Measurements from ENCODE around the gene KRT10.

The KRT10 gene

GRCh38 chr17:40822132-40822812, at the start of gene KRT10:
TSS of gene KRT10 (minus strand) at chr17:40822614. CDS start at chr17:40822585, 29 bp downstream.
- no peak within 1 kb of the TSS for H3K4me3 ChIP-seq (ENCODE audit: low read length)
- DNase-seq (ENCODE audit: low read depth): no peak

GRCh38 chr17:40871316-40871715, 48.9 kb upstream of the KRT10 start:
- no peak overlapping the region for H3K4me3 ChIP-seq (ENCODE audit: low read length)
- TF ChIP-seq, protein P1, sequence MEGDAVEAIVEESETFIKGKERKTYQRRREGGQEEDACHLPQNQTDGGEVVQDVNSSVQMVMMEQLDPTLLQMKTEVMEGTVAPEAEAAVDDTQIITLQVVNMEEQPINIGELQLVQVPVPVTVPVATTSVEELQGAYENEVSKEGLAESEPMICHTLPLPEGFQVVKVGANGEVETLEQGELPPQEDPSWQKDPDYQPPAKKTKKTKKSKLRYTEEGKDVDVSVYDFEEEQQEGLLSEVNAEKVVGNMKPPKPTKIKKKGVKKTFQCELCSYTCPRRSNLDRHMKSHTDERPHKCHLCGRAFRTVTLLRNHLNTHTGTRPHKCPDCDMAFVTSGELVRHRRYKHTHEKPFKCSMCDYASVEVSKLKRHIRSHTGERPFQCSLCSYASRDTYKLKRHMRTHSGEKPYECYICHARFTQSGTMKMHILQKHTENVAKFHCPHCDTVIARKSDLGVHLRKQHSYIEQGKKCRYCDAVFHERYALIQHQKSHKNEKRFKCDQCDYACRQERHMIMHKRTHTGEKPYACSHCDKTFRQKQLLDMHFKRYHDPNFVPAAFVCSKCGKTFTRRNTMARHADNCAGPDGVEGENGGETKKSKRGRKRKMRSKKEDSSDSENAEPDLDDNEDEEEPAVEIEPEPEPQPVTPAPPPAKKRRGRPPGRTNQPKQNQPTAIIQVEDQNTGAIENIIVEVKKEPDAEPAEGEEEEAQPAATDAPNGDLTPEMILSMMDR (conservative IDR thresholded peaks at IDR 0.05; ENCODE audit: low read length): no peak
- DNase-seq (ENCODE audit: low read depth): no peak

More at GRCh38 chr17:40822132-40822812, at the start of gene KRT10:
- TF ChIP-seq, protein P1 (conservative IDR thresholded peaks at IDR 0.05; ENCODE audit: low read length): no peak

DNA sequence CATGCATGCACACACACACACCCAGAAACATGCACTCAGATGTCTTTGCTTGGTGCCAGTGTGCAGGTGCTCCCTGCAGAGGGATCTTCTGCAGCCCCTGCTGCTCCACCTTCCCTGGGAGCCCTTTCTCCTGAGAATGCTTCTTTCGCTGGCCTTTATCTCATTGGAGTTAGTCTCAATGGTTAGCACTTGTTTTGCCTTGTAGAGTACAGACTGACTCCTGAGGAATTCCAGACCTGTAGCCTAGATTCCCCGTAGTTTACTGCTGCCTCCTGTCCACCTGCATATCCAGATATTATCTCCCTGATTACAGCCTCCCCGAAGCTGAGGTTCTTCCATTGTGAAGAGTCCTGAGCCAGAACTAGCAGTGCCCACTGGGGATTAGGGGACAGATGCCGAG, 47.7 kb upstream of the KRT10 start:
- TF ChIP-seq, protein P1 (conservative IDR thresholded peaks at IDR 0.05; ENCODE audit: low read length): no peak
- no peak overlapping the region for H3K4me3 ChIP-seq (ENCODE audit: low read length)
- no peak for DNase-seq (ENCODE audit: low read depth)

GRCh38 chr17:40866838-40867237, 44.4 kb upstream of the KRT10 start, which contains the start of gene KRT12:
TSS of gene KRT12 (minus strand) at chr17:40867223. CDS start at chr17:40867186, 37 bp downstream.
- H3K4me3 ChIP-seq (ENCODE audit: low read length): no peak within 1 kb of the TSS
- TF ChIP-seq, protein P1 (conservative IDR thresholded peaks at IDR 0.05; ENCODE audit: low read length): no peak
- DNase-seq (ENCODE audit: low read depth): no peak

DNA sequence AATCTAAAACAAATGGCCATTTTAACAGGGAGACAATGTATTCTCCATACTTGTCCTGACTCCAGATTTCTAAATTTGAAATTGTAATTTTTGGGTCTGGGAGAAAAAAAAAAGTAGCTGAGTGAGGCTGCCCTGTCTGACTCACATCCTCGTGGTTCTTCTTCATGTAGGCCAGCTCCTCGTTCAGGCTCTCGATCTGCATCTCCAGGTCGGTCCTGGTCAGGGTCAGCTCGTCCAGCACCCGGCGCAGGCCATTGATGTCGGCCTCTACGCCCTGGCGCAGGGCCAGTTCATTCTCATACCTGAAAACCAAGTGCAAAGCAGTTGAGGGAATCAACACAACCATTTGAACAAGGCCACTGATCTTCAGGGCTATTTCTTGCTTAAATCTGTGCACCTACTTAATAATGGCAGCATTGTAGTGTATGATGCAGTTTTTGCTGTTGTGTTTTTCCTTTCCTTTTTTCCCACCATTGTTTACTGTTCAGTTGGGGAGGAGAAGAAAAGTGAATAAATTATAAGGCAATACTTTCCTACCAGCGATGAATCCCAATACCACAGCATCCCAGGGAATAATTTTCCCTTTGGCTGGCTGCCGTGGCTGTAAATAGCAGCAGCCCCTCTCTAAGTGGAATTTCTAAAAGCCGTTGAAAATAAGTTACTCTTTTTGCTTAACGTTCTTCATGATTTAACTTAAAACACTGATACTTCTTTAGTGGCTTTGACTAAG, 42.4 kb upstream of the KRT10 start:
- TF ChIP-seq, protein P1 (conservative IDR thresholded peaks at IDR 0.05; ENCODE audit: low read length): no peak
- DNase-seq (ENCODE audit: low read depth): peak; percentile 8

DNA sequence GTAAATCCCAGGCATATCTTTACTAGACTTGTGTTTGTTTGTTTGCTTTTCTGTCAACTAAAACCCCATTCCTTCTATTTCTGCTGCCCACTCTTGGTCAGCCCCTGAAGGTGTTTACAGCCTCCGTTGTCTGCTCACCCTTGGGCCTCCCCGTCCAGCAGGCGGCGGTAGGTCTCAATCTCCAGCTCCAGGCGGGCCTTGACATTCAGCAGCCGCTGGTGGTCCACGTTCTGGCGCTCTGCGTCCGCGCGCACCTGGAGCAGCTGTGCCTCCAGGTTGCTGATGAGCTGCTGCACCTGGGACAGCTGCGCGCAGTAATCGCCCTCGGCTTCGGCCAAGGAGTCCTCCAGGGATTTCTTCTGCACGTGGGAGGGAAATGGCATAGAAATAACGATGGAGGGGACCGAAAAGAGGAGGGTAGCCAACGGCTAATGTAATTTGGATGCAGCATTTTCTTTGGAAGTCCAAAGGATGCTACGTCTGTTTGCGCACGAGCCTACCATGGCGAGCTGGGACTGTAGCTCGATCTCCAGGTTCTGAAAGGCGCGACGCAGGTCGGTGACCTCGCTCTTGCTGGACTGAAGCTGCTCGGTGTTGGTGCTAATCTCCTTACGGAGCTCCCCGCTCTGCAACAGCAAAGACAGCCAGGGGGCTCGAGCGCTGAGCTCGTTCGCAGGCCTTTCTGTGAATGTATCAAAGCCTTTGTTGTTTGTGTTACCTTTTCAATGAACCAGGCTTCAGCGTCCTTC, 40.7 kb upstream of the KRT10 start:
- DNase-seq (ENCODE audit: low read depth): no peak
- TF ChIP-seq, protein P1 (conservative IDR thresholded peaks at IDR 0.05; ENCODE audit: low read length): peak; percentile 30
- no peak overlapping the region for H3K4me3 ChIP-seq (ENCODE audit: low read length)

More for the DNA sequence above, 42.4 kb upstream of the KRT10 start:
- H3K4me3 ChIP-seq (ENCODE audit: low read length): no peak overlapping the region
